HepG2 (cell line): ENCODE data around the gene NHERF2. TPM values are rescaled to one million over a fixed set of nuclear protein-coding genes. Genes with fewer than 3 reads are reported as not detected.

ENCODE experiments used
- BRCA1 ChIP-seq: sonication (generic); formaldehyde crosslinking; IDR thresholded peaks from 2 replicates; pipeline ENCODE4 v1.4.0; 2020; ENCODE audit warnings: missing genetic modification reagents
- ELF3 ChIP-seq: IDR thresholded peaks from 2 replicates; pipeline ENCODE4 v1.6.1; 2016; ENCODE audit warnings: missing genetic modification reagents, missing compliant biosample characterization
- FOXO1 ChIP-seq: sonication (generic); formaldehyde crosslinking; IDR thresholded peaks from 2 replicates; pipeline ENCODE4 v1.4.0; 2020; ENCODE audit warnings: missing genetic modification reagents
- GABPB1 ChIP-seq: IDR thresholded peaks from 2 replicates; pipeline ENCODE4 v1.6.1; 2016; ENCODE audit warnings: mild to moderate bottlenecking, missing genetic modification reagents, moderate library complexity, missing compliant biosample characterization
- GRHL1 ChIP-seq: sonication (generic); formaldehyde crosslinking; conservative IDR thresholded peaks from 2 replicates; pipeline ENCODE4 v1.8.0; 2022; ENCODE audit warnings: missing genetic modification reagents
- IRX3 ChIP-seq: sonication (generic); formaldehyde crosslinking; IDR thresholded peaks from 2 replicates; pipeline ENCODE4 v1.8.1; 2023; ENCODE audit warnings: mild to moderate bottlenecking, low read depth, missing genetic modification reagents, borderline replicate concordance
- JUN ChIP-seq: sonication (generic); formaldehyde crosslinking; IDR thresholded peaks from 2 replicates; pipeline ENCODE4 v1.4.0; 2020; ENCODE audit warnings: mild to moderate bottlenecking, missing genetic modification reagents
- JUND ChIP-seq: sonication (generic); formaldehyde crosslinking; IDR thresholded peaks from 2 replicates; pipeline ENCODE4 v1.8.0; 2022; ENCODE audit warnings: mild to moderate bottlenecking, missing genetic modification reagents
- MBNL3 ChIP-seq: fragments of 250-450 bp; sonication (Bioruptor Pico); conservative IDR thresholded peaks from 2 replicates; pipeline ENCODE4 v1.8.0; 2022; ENCODE audit warnings: mild to moderate bottlenecking, inconsistent platforms
- MXD1 ChIP-seq: sonication (generic); formaldehyde crosslinking; IDR thresholded peaks from 2 replicates; pipeline ENCODE4 v1.4.0; 2020; ENCODE audit warnings: mild to moderate bottlenecking, missing genetic modification reagents
- NFATC3 ChIP-seq: sonication (generic); formaldehyde crosslinking; IDR thresholded peaks from 2 replicates; pipeline ENCODE4 v1.5.1; 2020; ENCODE audit warnings: mild to moderate bottlenecking, missing genetic modification reagents
- PCBP1 ChIP-seq: fragments of 200-400 bp; formaldehyde crosslinking; IDR thresholded peaks from 2 replicates; pipeline ENCODE4 v1.6.1; 2017; ENCODE audit warnings: mild to moderate bottlenecking, low read depth, low read length, borderline replicate concordance
- PTBP1 ChIP-seq: fragments of 200-400 bp; formaldehyde crosslinking; IDR thresholded peaks from 2 replicates; pipeline ENCODE4 v1.6.1; 2018; ENCODE audit warnings: low read length, low read depth; ENCODE audit not compliant: poor library complexity, severe bottlenecking
- RBAK ChIP-seq: sonication (generic); formaldehyde crosslinking; IDR thresholded peaks from 2 replicates; pipeline ENCODE4 v1.5.1; 2020; ENCODE audit warnings: mild to moderate bottlenecking, missing genetic modification reagents
- REPIN1 ChIP-seq: sonication (generic); formaldehyde crosslinking; IDR thresholded peaks from 2 replicates; pipeline ENCODE4 v1.8.0; 2022; ENCODE audit warnings: missing genetic modification reagents, low read depth, mild to moderate bottlenecking, borderline replicate concordance
- SALL1 ChIP-seq: sonication (generic); formaldehyde crosslinking; IDR thresholded peaks from 2 replicates; pipeline ENCODE4 v1.8.0; 2022; ENCODE audit warnings: mild to moderate bottlenecking, missing genetic modification reagents
- SNAPC5 ChIP-seq: sonication (generic); formaldehyde crosslinking; IDR thresholded peaks from 2 replicates; pipeline ENCODE4 v1.8.1; 2023; ENCODE audit warnings: mild to moderate bottlenecking, missing genetic modification reagents, borderline replicate concordance
- SP1 ChIP-seq, 2 experiments: fragments of 450-650 bp in 1 of 2; sonication (generic) in 1 of 2; formaldehyde crosslinking in 1 of 2; IDR thresholded peaks; 2 replicates each; pipeline versions ENCODE4 v1.4.0 to v1.6.1; 2016 to 2020; ENCODE audit warnings: missing genetic modification reagents in 1 of 2
- TCF7L2 ChIP-seq: IDR thresholded peaks from 2 replicates; pipeline ENCODE4 v1.6.1; 2011; ENCODE audit warnings: mild to moderate bottlenecking, low read depth, low read length, moderate library complexity
- TGIF2 ChIP-seq: IDR thresholded peaks from 2 replicates; pipeline ENCODE4 v1.6.1; 2016; ENCODE audit warnings: control low read depth, missing compliant biosample characterization
- ZMAT5 ChIP-seq: sonication (generic); formaldehyde crosslinking; IDR thresholded peaks from 2 replicates; pipeline ENCODE4 v1.5.0; 2020; ENCODE audit warnings: mild to moderate bottlenecking, low read depth, missing genetic modification reagents, borderline replicate concordance
- ZNF160 ChIP-seq: sonication (generic); formaldehyde crosslinking; IDR thresholded peaks from 2 replicates; pipeline ENCODE4 v1.8.0; 2022; ENCODE audit warnings: mild to moderate bottlenecking, inconsistent platforms, missing genetic modification reagents
- ZNF224 ChIP-seq: sonication (generic); formaldehyde crosslinking; IDR thresholded peaks from 2 replicates; pipeline ENCODE4 v1.5.0; 2020; ENCODE audit warnings: mild to moderate bottlenecking, missing genetic modification reagents
- ZNF232 ChIP-seq: sonication (generic); formaldehyde crosslinking; IDR thresholded peaks from 2 replicates; pipeline ENCODE4 v1.4.0; 2020; ENCODE audit warnings: missing genetic modification reagents, borderline replicate concordance
- ZNF251 ChIP-seq: sonication (generic); formaldehyde crosslinking; IDR thresholded peaks from 2 replicates; pipeline ENCODE4 v1.9.0; 2021; ENCODE audit warnings: mild to moderate bottlenecking, missing genetic modification reagents
- ZNF3 ChIP-seq: IDR thresholded peaks from 2 replicates; pipeline ENCODE4 v1.7.0; 2017; ENCODE audit warnings: inconsistent platforms
- ZNF382 ChIP-seq: sonication (generic); formaldehyde crosslinking; IDR thresholded peaks from 2 replicates; pipeline ENCODE4 v1.5.0; 2020; ENCODE audit warnings: missing genetic modification reagents, mild to moderate bottlenecking, borderline replicate concordance
- ZNF615 ChIP-seq: sonication (generic); formaldehyde crosslinking; IDR thresholded peaks from 2 replicates; pipeline ENCODE4 v1.5.0; 2020; ENCODE audit warnings: mild to moderate bottlenecking, missing genetic modification reagents, borderline replicate concordance
- ZSCAN21 ChIP-seq: sonication (generic); formaldehyde crosslinking; IDR thresholded peaks from 2 replicates; pipeline ENCODE4 v1.8.0; 2022; ENCODE audit warnings: mild to moderate bottlenecking, missing genetic modification reagents, moderate library complexity, borderline replicate concordance
- polyA plus RNA-seq, 8 experiments: library from polyadenylated mRNA; depleted of rRNA in 3 of 8; stranded (reverse) in 7 of 8; unstranded in 1 of 8; fragments of >200 nt; fragmentation: Illumina TruSeq in 4 of 8; extraction: Trizol in 4 of 8; gene quantifications; 2 replicates each; pipeline versions ENCODE4 v1.2.1 to v1.2.3, GENCODE V29; 2011 to 2016; ENCODE audit warnings: low read depth in 4 of 8, missing spikeins in 1 of 8, mixed read lengths in 1 of 8; ENCODE audit not compliant: insufficient read depth in 1 of 8
- total RNA-seq, 5 experiments: library from RNA; depleted of rRNA; stranded (reverse); fragments of >200 nt; fragmentation: Illumina TruSeq; extraction: Trizol; gene quantifications; 2 replicates each; pipeline ENCODE4 v1.2.3, GENCODE V29; 2016; ENCODE audit warnings: low read depth in 1 of 5

NHERF2 gene
- total and polyA plus RNA-seq, 2 of the 13 experiments (the other 11 are each of a cell fraction or from before 2014, with no cell fraction given), result 23.7 to 39.3 TPM

- TF ChIP-seq JUN (CRISPR knock-in tag), result peak; percentile 38; the same call in 1 of the 2 replicates
- no peak for TF ChIP-seq TCF7L2
- no peak for TF ChIP-seq GRHL1 (CRISPR knock-in tag)
- no peak for TF ChIP-seq NFATC3
- no peak for TF ChIP-seq PTBP1
- no peak for TF ChIP-seq ELF3
- TF ChIP-seq MXD1, result no peak
- TF ChIP-seq REPIN1, result no peak
- TF ChIP-seq TGIF2 (CRISPR knock-in tag), result no peak
- no peak for TF ChIP-seq ZNF232 (CRISPR knock-in tag)
- TF ChIP-seq GABPB1 (CRISPR knock-in tag), result peak; percentile 30
- TF ChIP-seq ZNF251 (CRISPR knock-in tag), result no peak
- no peak for TF ChIP-seq IRX3 (CRISPR knock-in tag)
- TF ChIP-seq SP1 (IDR thresholded peaks at IDR 0.05), result no peak
- no peak for TF ChIP-seq SP1 (CRISPR knock-in tag; IDR thresholded peaks at IDR 0.05)
- TF ChIP-seq BRCA1, result no peak
- TF ChIP-seq ZNF3 (CRISPR knock-in tag), result no peak
- TF ChIP-seq SNAPC5 (CRISPR knock-in tag), result no peak
- no peak for TF ChIP-seq ZMAT5
- TF ChIP-seq RBAK (CRISPR knock-in tag), result no peak
- 0 out of 2 replicates have a peak, but pooled peaks have one; percentile 33 for TF ChIP-seq PCBP1
- peak; percentile 36; the same call in 1 of the 2 replicates for TF ChIP-seq SALL1
- TF ChIP-seq MBNL3 (CRISPR knock-in tag), result no peak
- no peak for TF ChIP-seq ZNF615 (CRISPR knock-in tag)
- no peak for TF ChIP-seq FOXO1 (CRISPR knock-in tag)
- TF ChIP-seq ZSCAN21 (CRISPR knock-in tag), result no peak
- no peak for TF ChIP-seq ZNF224 (CRISPR knock-in tag)
- no peak; the same call in 1 of the 2 replicates for TF ChIP-seq ZNF160 (CRISPR knock-in tag)
- TF ChIP-seq JUND, result no peak
- TF ChIP-seq ZNF382 (CRISPR knock-in tag), result no peak
Measured at GRCh38 chr16:1984347-1985225, 42.1 kb upstream of the NHERF2 start (continued).
